Heart left ventricle (tissue), 16 donors: Measurements from ENCODE around the gene ANK2. TPM values are rescaled to one million over a fixed set of nuclear protein-coding genes. Genes with fewer than 3 reads are reported as not detected.

ENCODE experiments used
- ATAC-seq, 4 donors: fragments of 200-7000 bp; cut with Tn5 transposase; one replicate each; pipeline ENCODE4 v1.9.1; 2020 to 2022; ENCODE audit warnings: moderate library complexity in 4 of 4, mild to moderate bottlenecking in 3 of 4, moderate number of reproducible peaks in 1 of 4
- DNase-seq, 5 donors: peaks; one replicate each; pipeline ENCODE4 v3.0.0-alpha.2; 2020
- H3K27ac ChIP-seq, 12 donors: fragments of 200-600 bp; sonication (generic) in 4 of 12; one replicate each; pipeline versions ENCODE4 v1.5.0 to v1.8.0; 2016 to 2022; ENCODE audit warnings: mild to moderate bottlenecking in 2 of 12
- H3K27me3 ChIP-seq, 9 donors: fragments of 200-600 bp; sonication (generic) in 2 of 9; one replicate each; pipeline versions ENCODE4 v1.5.1 to v1.8.0; 2016 to 2022; ENCODE audit warnings: mild to moderate bottlenecking in 3 of 9
- H3K36me3 ChIP-seq, 9 donors: fragments of 200-600 bp; sonication (generic) in 2 of 9; one replicate each; pipeline versions ENCODE4 v1.5.0 to v1.8.0; 2018 to 2022; ENCODE audit warnings: mild to moderate bottlenecking in 2 of 9
- H3K4me1 ChIP-seq, 12 donors: fragments of 200-600 bp; sonication (generic) in 4 of 12; one replicate each; pipeline versions ENCODE4 v1.5.0 to v1.8.0; 2016 to 2022; ENCODE audit warnings: mild to moderate bottlenecking in 3 of 12
- H3K4me3 ChIP-seq, 12 donors: fragments of 200-600 bp; sonication (generic) in 4 of 12; one replicate each; pipeline versions ENCODE4 v1.5.0 to v1.8.0; 2017 to 2022; ENCODE audit warnings: mild to moderate bottlenecking in 9 of 12, moderate library complexity in 4 of 12
- H3K9me3 ChIP-seq, 12 donors: fragments of 200-600 bp; sonication (generic) in 4 of 12; one replicate each; pipeline versions ENCODE4 v1.5.0 to v1.8.0; 2016 to 2022; ENCODE audit warnings: mild to moderate bottlenecking in 1 of 12
- CTCF ChIP-seq, 12 donors: fragments of 200-600 bp; sonication (generic) in 4 of 12; IDR thresholded peaks; one replicate each; pipeline versions ENCODE4 v1.5.0 to v1.8.0; 2018 to 2022; ENCODE audit warnings: antibody characterized with exemption in 12 of 12, mild to moderate bottlenecking in 5 of 12
- POLR2A ChIP-seq, 2 donors: fragments of 450-650 bp; IDR thresholded peaks; one replicate each; pipeline ENCODE4 v1.6.1; 2017; ENCODE audit warnings: antibody characterized with exemption in 2 of 2, mild to moderate bottlenecking in 2 of 2, moderate library complexity in 2 of 2
- WGBS, 4 donors: extraction: QIAGEN DNeasy Blood & Tissue Kit in 2 of 4; methylation state at CpG; one replicate each; pipeline versions ENCODE4 v1.1.5 to v1.1.7; 2013 to 2018; 5-methylcytosine and 5-hydroxymethylcytosine counted together
- intact Hi-C, 10 donors: fragments of 100-400 bp; cut with DNase I; formaldehyde crosslinking; loops; one replicate each; pipeline versions ENCODE4 v1.11.1 to v1.14.2; 2022
- polyA plus RNA-seq, 2 donors: library from polyadenylated mRNA; stranded (reverse); fragments of 200-250 nt; gene quantifications; one replicate each; pipeline ENCODE4 v1.2.3, GENCODE V29; 2013
- total RNA-seq, 9 donors: library from RNA; depleted of rRNA in 2 of 9; stranded (reverse); fragments of >200 nt in 2 of 9; fragmentation: NEBNext Ultra II Directional in 3 of 9; extraction: Animal tissue kit (Norgen Biotek cat#: 25700) in 3 of 9; gene quantifications; one replicate each; pipeline versions ENCODE4 v1.1.0 to v1.2.4, GENCODE V29; 2016 to 2023
- donor health status: ischemic (EF 13 %, LVEDD 7.1; RV severe dilation, severe dysfunction).
- donor health status: healthy with polysubstance abuse.
- donor health status: DM: no; HTN: yes; CAD: no.
- donor health status: DM: no; HTN: no; CAD: no.
- donor health status: ischemic (EF 25% LVEDD 6.9; RV normal size, moderate dysfunction).
- donor health status: ischemic (EF 25% LVEDD 5.7; RV mildly dilated, moderate dysfunction).
- donor health status: healthy.
- donor health status: DM: yes; HTN: yes; CAD: no.
- donor health status: ischemic (EF 35%, LVEDD 5.7; RV mildly dilated, moderate dysfunction).
- donor health status: nonischemic (EF 11% LVEDD 7.7; RV severe dilation, severe dysfunction).
- donor health status: DM: yes; HTN: yes; CAD: no.
- donor health status: PGD.
- donor health status: ischemic (EF 29% LVEDD 5.4; RV normal size, mild dysfunction).
- donor health status: nonischemic (EF 23%, LVEDD 6.1; RV moderate dilation, normal function).

The ANK2 gene
- total and polyA plus RNA-seq, 11 donors: 30.7 to 351 (median 267) TPM

GRCh38 chr4:113050371-113050755, 910 bp downstream of the ANK2 start:
- Histone ChIP-seq H3K27ac (no peak overlapping the region), H3K9me3 (no peaks in the 10 kb centered on the region), H3K27me3 (no peaks in the 10 kb centered on the region), H3K4me3 (peak overlapping the region in 5 of 12 donors; percentile 4 to 22 (median 15)), H3K36me3 (no peaks in the 10 kb centered on the region), H3K4me1 (peaks cover 0 to 13% (median 0%) of the 10 kb centered on the region in 12 donors)
- 26 to 39% (median 31%) methylated on average over 2 of the region's 2 CpGs for WGBS, 4 donors
- DNase-seq: no peak
- no peak for ATAC-seq
- TF ChIP-seq CTCF (IDR thresholded peaks at IDR 0.05) (no peak), POLR2A (IDR thresholded peaks at IDR 0.05) (no peak)
- intact Hi-C loops: no loop called here

- peaks cover 0 to 17% (median 0%) of the 10 kb centered on the region in 12 donors for H3K4me1 ChIP-seq
- ATAC-seq (no peak), DNase-seq (no peak)
- H3K4me3 ChIP-seq: no peak overlapping the region
- H3K9me3 ChIP-seq: no peaks in the 10 kb centered on the region
- 82 to 95% (median 89%) methylated on average over 3 of the region's 3 CpGs for WGBS, 4 donors
- H3K27ac ChIP-seq: no peak overlapping the region
- TF ChIP-seq CTCF (IDR thresholded peaks at IDR 0.05): no peak
- TF ChIP-seq POLR2A (IDR thresholded peaks at IDR 0.05): no peak
- intact Hi-C loops: no loop called here
- no peaks in the 10 kb centered on the region for H3K36me3 ChIP-seq
- H3K27me3 ChIP-seq: no peaks in the 10 kb centered on the region
Observed at GRCh38 chr4:113050837-113051236, 1.4 kb downstream of the ANK2 start.

GRCh38 chr4:113051361-113051760, 1.9 kb downstream of the ANK2 start:
- no peak overlapping the region for H3K4me3 ChIP-seq
- H3K4me1 ChIP-seq: peaks cover 0 to 20% (median 0%) of the 10 kb centered on the region in 12 donors
- intact Hi-C loops: no loop called here
- no peak overlapping the region for H3K27ac ChIP-seq
- WGBS, 4 donors: 60 to 93% (median 87%) methylated on average over 2 of the region's 2 CpGs
- H3K27me3 ChIP-seq: no peaks in the 10 kb centered on the region
- H3K9me3 ChIP-seq: no peaks in the 10 kb centered on the region
- DNase-seq: no peak
- ATAC-seq: no peak
- TF ChIP-seq CTCF (IDR thresholded peaks at IDR 0.05): no peak
- no peaks in the 10 kb centered on the region for H3K36me3 ChIP-seq

- DNase-seq (no peak), ATAC-seq (peak in 1 of 4 donors; percentile 17)
- intact Hi-C loops: no loop called here
- TF ChIP-seq POLR2A (IDR thresholded peaks at IDR 0.05) (no peak), CTCF (IDR thresholded peaks at IDR 0.05) (no peak)
- Histone ChIP-seq H3K36me3 (no peaks in the 10 kb centered on the region), H3K9me3 (no peaks in the 10 kb centered on the region), H3K4me1 (peaks cover 0 to 30% (median 0%) of the 10 kb centered on the region in 12 donors), H3K27ac (no peak overlapping the region), H3K27me3 (no peaks in the 10 kb centered on the region), H3K4me3 (no peak overlapping the region)
- WGBS, 4 donors: 72 to 86% (median 78%) methylated on average over 9 of the region's 9 CpGs
Observed at GRCh38 chr4:113052379-113052951, 3.0 kb downstream of the ANK2 start.
